PFSK-1 (cell line): ENCODE data around the gene GAS7.

Source experiments
- SIN3A ChIP-seq: IDR thresholded peaks from 2 replicates; pipeline ENCODE4 v1.6.1; 2012; ENCODE audit warnings: mild to moderate bottlenecking, low read length, moderate library complexity, borderline replicate concordance; ENCODE audit not compliant: insufficient read depth
- TF ChIP-seq, protein P1 (sequence below), 2 experiments: IDR thresholded peaks; 2 replicates each; pipeline versions ENCODE4 v1.6.1 to v1.8.0; 2011 to 2012; ENCODE audit warnings: low read depth in 2 of 2, low read length in 2 of 2, control low read depth in 1 of 2, inconsistent platforms in 1 of 2, mild to moderate bottlenecking in 1 of 2, moderate library complexity in 1 of 2; ENCODE audit not compliant: insufficient read depth in 1 of 2

DNA sequence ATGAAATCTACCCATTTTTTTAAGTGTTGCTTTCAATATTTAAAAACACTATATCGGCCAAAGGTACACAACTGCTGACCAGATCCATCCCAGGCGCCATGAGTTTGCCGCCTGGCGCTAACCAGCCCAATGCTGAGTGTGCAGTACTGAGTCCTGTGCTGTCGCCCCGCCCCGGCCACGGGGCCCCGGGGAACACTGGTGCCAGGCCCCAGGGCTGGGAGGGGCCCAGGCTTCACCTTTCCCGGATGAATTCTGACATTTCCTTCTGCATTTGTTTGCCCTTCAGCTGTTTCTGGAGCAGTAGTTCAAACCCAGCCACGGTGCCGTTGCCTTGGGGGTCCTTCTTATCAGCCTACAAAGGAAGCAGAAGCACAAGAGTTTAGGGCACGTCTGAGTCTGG lies 255.5 kb downstream of the GAS7 start:
- TF ChIP-seq SIN3A: no peak
- TF ChIP-seq, protein P1, sequence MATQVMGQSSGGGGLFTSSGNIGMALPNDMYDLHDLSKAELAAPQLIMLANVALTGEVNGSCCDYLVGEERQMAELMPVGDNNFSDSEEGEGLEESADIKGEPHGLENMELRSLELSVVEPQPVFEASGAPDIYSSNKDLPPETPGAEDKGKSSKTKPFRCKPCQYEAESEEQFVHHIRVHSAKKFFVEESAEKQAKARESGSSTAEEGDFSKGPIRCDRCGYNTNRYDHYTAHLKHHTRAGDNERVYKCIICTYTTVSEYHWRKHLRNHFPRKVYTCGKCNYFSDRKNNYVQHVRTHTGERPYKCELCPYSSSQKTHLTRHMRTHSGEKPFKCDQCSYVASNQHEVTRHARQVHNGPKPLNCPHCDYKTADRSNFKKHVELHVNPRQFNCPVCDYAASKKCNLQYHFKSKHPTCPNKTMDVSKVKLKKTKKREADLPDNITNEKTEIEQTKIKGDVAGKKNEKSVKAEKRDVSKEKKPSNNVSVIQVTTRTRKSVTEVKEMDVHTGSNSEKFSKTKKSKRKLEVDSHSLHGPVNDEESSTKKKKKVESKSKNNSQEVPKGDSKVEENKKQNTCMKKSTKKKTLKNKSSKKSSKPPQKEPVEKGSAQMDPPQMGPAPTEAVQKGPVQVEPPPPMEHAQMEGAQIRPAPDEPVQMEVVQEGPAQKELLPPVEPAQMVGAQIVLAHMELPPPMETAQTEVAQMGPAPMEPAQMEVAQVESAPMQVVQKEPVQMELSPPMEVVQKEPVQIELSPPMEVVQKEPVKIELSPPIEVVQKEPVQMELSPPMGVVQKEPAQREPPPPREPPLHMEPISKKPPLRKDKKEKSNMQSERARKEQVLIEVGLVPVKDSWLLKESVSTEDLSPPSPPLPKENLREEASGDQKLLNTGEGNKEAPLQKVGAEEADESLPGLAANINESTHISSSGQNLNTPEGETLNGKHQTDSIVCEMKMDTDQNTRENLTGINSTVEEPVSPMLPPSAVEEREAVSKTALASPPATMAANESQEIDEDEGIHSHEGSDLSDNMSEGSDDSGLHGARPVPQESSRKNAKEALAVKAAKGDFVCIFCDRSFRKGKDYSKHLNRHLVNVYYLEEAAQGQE (IDR thresholded peaks at IDR 0.05; ENCODE audit: insufficient read depth in 1 of 2, low read depth in 2 of 2, low read length in 2 of 2): no peak
